A549 (cell line): ENCODE results near the gene ITPRID2.

Experiments
- EP300 ChIP-seq, 2 experiments: fragments of >200 bp; sonication (Bioruptor Twin); formaldehyde crosslinking; IDR thresholded peaks; 2 replicates in 1 of 2; 3 replicates in 1 of 2; pipeline ENCODE4 v1.6.1; 2016 to 2017
- MYC ChIP-seq: IDR thresholded peaks from 2 replicates; pipeline ENCODE4 v1.6.1; 2012; ENCODE audit warnings: mild to moderate bottlenecking, inconsistent platforms, low read length, improper control_type of control experiment, borderline replicate concordance
- RAD21 ChIP-seq, 2 experiments: fragments of >200 bp in 1 of 2; sonication (Bioruptor Twin) in 1 of 2; formaldehyde crosslinking in 1 of 2; IDR thresholded peaks in 1 of 2; conservative IDR thresholded peaks in 1 of 2; 2 replicates in 1 of 2; 3 replicates in 1 of 2; pipeline ENCODE4 v1.6.1; 2012 to 2018; ENCODE audit warnings: inconsistent platforms in 1 of 2
- TF ChIP-seq, protein P1 (sequence below): fragments of >200 bp; sonication (Bioruptor Twin); formaldehyde crosslinking; IDR thresholded peaks from 3 replicates; pipeline ENCODE4 v1.5.1; 2016
- TF ChIP-seq, protein P2 (sequence below): fragments of 150-350 bp; IDR thresholded peaks from 2 replicates; pipeline ENCODE4 v1.6.1; 2014; ENCODE audit warnings: low read depth, mild to moderate bottlenecking, low read length

GRCh38 chr2:181847702-181848101, 43.8 kb upstream of the ITPRID2 start:
- TF ChIP-seq, protein P1, sequence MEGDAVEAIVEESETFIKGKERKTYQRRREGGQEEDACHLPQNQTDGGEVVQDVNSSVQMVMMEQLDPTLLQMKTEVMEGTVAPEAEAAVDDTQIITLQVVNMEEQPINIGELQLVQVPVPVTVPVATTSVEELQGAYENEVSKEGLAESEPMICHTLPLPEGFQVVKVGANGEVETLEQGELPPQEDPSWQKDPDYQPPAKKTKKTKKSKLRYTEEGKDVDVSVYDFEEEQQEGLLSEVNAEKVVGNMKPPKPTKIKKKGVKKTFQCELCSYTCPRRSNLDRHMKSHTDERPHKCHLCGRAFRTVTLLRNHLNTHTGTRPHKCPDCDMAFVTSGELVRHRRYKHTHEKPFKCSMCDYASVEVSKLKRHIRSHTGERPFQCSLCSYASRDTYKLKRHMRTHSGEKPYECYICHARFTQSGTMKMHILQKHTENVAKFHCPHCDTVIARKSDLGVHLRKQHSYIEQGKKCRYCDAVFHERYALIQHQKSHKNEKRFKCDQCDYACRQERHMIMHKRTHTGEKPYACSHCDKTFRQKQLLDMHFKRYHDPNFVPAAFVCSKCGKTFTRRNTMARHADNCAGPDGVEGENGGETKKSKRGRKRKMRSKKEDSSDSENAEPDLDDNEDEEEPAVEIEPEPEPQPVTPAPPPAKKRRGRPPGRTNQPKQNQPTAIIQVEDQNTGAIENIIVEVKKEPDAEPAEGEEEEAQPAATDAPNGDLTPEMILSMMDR: no peak
- no peak for TF ChIP-seq EP300 (IDR thresholded peaks at IDR 0.05)
- no peak for TF ChIP-seq RAD21 (conservative IDR thresholded peaks at IDR 0.05 in 1 of 2, IDR thresholded peaks at IDR 0.05 in 1 of 2)
- TF ChIP-seq MYC: no peak
- TF ChIP-seq, protein P2, sequence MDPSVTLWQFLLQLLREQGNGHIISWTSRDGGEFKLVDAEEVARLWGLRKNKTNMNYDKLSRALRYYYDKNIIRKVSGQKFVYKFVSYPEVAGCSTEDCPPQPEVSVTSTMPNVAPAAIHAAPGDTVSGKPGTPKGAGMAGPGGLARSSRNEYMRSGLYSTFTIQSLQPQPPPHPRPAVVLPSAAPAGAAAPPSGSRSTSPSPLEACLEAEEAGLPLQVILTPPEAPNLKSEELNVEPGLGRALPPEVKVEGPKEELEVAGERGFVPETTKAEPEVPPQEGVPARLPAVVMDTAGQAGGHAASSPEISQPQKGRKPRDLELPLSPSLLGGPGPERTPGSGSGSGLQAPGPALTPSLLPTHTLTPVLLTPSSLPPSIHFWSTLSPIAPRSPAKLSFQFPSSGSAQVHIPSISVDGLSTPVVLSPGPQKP: no peak
